HL-60 (cell line): ENCODE measurements around the gene DPH6.

ENCODE experiments used
- CTCF ChIP-seq: IDR thresholded peaks from one replicate; pipeline ENCODE4 v1.5.1; 2011; ENCODE audit warnings: low read length, control low read depth, inconsistent platforms; ENCODE audit not compliant: insufficient read depth
- POLR2AphosphoS5 ChIP-seq: IDR thresholded peaks from 2 replicates; pipeline ENCODE4 v1.6.1; 2012; ENCODE audit warnings: low read depth

GRCh38 chr15:35519541-35520149 lies 26.3 kb downstream of the DPH6 start:
- TF ChIP-seq CTCF (no peak), POLR2AphosphoS5 (no peak)
